HepG2 (cell line): ENCODE measurements around the gene GPC6. TPM values are rescaled to one million over a fixed set of nuclear protein-coding genes. Genes with fewer than 3 reads are reported as not detected.

Experiments
- ATAC-seq: fragments of 200-7000 bp; cut with Tn5 transposase; 3 replicates; pipeline ENCODE4 v1.9.1; 2020; ENCODE audit warnings: mild to moderate bottlenecking, moderate library complexity
- BruUV-seq: library from RNA; stranded (reverse); fragments of 400-500 nt; replicated peaks from 2 replicates; lab custom pipeline; 2021; lab: Mats Ljungman, UMichigan
- CTCF ChIA-PET: fragments of 300-600 bp; formaldehyde crosslinking; extraction: SDS; loops from one replicate; lab custom pipeline; 2021; ENCODE audit warnings: low total read pairs, inconsistent platforms, low intra/inter-chr PET ratio; lab: Yijun Ruan, JAX
- POLR2A ChIA-PET: fragments of 350-600 bp; sonication (Branson Sonifier 250); formaldehyde crosslinking; loops from one replicate; lab custom pipeline; 2020; ENCODE audit warnings: antibody characterized with exemption, inconsistent platforms; lab: Yijun Ruan, JAX
- DNase-seq: peaks from one replicate; pipeline ENCODE4 v3.0.0-alpha.2; 2015; ENCODE audit warnings: low spot score
- FAIRE-seq: peaks from 3 replicates; lab custom pipeline; 2011; peaks lifted over from hg19 to GRCh38; lab: Jason Lieb, UNC
- H2AFZ ChIP-seq: one replicate; pipeline ENCODE4 v1.6.1; 2011; ENCODE audit warnings: low read length, inconsistent platforms
- H3K27ac ChIP-seq: fragments of 300-600 bp; 3 replicates; pipeline ENCODE4 v1.8.0; 2011; ENCODE audit warnings: mixed run types, mild to moderate bottlenecking, mixed read lengths, low read length, inconsistent platforms; ENCODE audit not compliant: insufficient read depth; ENCODE audit errors: extremely low read length
- H3K27me3 ChIP-seq, 2 experiments: fragments of 200-600 bp in 1 of 2; 2 replicates in 1 of 2; 3 replicates in 1 of 2; pipeline versions ENCODE4 v1.6.0 to v1.8.0; 2011; ENCODE audit warnings: low read length in 2 of 2, mild to moderate bottlenecking in 2 of 2, moderate library complexity in 2 of 2, inconsistent platforms in 1 of 2; ENCODE audit not compliant: insufficient read depth in 2 of 2, control insufficient read depth in 1 of 2
- H3K36me3 ChIP-seq, 2 experiments: fragments of 200-600 bp in 1 of 2; replicated peaks in 1 of 2; 2 replicates in 1 of 2; 3 replicates in 1 of 2; pipeline versions ENCODE4 v1.5.1 to v1.8.0; 2011; ENCODE audit warnings: low read length in 2 of 2, inconsistent platforms in 1 of 2; ENCODE audit not compliant: insufficient read depth in 2 of 2, control insufficient read depth in 1 of 2
- H3K4me1 ChIP-seq: 2 replicates; pipeline ENCODE4 v1.5.1; 2012; ENCODE audit warnings: low read length, inconsistent platforms; ENCODE audit not compliant: insufficient read depth
- H3K4me2 ChIP-seq: 2 replicates; pipeline ENCODE4 v1.6.0; 2011; ENCODE audit warnings: low read depth, low read length, inconsistent platforms
- H3K4me3 ChIP-seq, 3 experiments: fragments of 200-600 bp in 1 of 3; sonication (generic), shearing (Covaris generic) in 1 of 3; replicated peaks in 1 of 3; 2 replicates each; pipeline ENCODE4 v1.5.1; 2011 to 2016; ENCODE audit warnings: low read length in 3 of 3, inconsistent platforms in 2 of 3, low read depth in 2 of 3, mild to moderate bottlenecking in 2 of 3, control low read depth in 1 of 3, mixed read lengths in 1 of 3; ENCODE audit not compliant: insufficient read depth in 1 of 3
- H3K79me2 ChIP-seq: one replicate; pipeline ENCODE4 v1.6.1; 2011; ENCODE audit warnings: low read length, inconsistent platforms; ENCODE audit not compliant: insufficient read depth
- H3K9ac ChIP-seq: 2 replicates; pipeline ENCODE4 v1.6.0; 2011; ENCODE audit warnings: mild to moderate bottlenecking, low read depth, low read length, inconsistent platforms; ENCODE audit not compliant: insufficient read depth
- H3K9me3 ChIP-seq: 2 replicates; pipeline ENCODE4 v1.5.1; 2012; ENCODE audit warnings: mild to moderate bottlenecking, low read length
- H4K20me1 ChIP-seq: 2 replicates; pipeline ENCODE4 v1.6.0; 2011; ENCODE audit warnings: inconsistent platforms, mild to moderate bottlenecking, low read length, moderate library complexity; ENCODE audit not compliant: insufficient read depth
- CEBPB ChIP-seq: IDR thresholded peaks from 2 replicates; pipeline ENCODE4 v1.6.1; 2011; ENCODE audit warnings: low read depth, low read length, improper control_type of control experiment, borderline replicate concordance
- CEBPG ChIP-seq: IDR thresholded peaks from 2 replicates; pipeline ENCODE4 v1.6.1; 2016
- NFE2L2 ChIP-seq: fragments of 150-350 bp; IDR thresholded peaks from 2 replicates; pipeline ENCODE4 v1.6.1; 2014; ENCODE audit warnings: low read length
- ZFY ChIP-seq: sonication (generic); formaldehyde crosslinking; IDR thresholded peaks from 2 replicates; pipeline ENCODE4 v1.4.0; 2020; ENCODE audit warnings: missing genetic modification reagents
- ZKSCAN1 ChIP-seq: fragments of 150-350 bp; IDR thresholded peaks from 2 replicates; pipeline ENCODE4 v1.6.1; 2014; ENCODE audit warnings: low read length
- WGBS: methylation state at CpG from one replicate; pipeline ENCODE4 v1.1.6; 2017; ENCODE audit warnings: low lambda C conversion rate; 5-methylcytosine and 5-hydroxymethylcytosine counted together
- in situ Hi-C: cut with HindIII; loops from 2 replicates; pipeline ENCODE4 v1.10.0; 2017; ENCODE audit warnings: low pct_unique_long_range_greater_than_20kb; ENCODE audit not compliant: extremely low pct_ligation_motif_present
- intact Hi-C: fragments of 100-400 bp; cut with micrococcal nuclease; formaldehyde crosslinking; loops from one replicate; pipeline ENCODE4 v1.10.0; 2022; ENCODE audit not compliant: unreplicated experiment
- polyA plus RNA-seq, 8 experiments: library from polyadenylated mRNA; depleted of rRNA in 3 of 8; stranded (reverse) in 7 of 8; unstranded in 1 of 8; fragments of >200 nt; fragmentation: Illumina TruSeq in 4 of 8; extraction: Trizol in 4 of 8; gene quantifications; 2 replicates each; pipeline versions ENCODE4 v1.2.1 to v1.2.3, GENCODE V29; 2011 to 2016; ENCODE audit warnings: low read depth in 4 of 8, missing spikeins in 1 of 8, mixed read lengths in 1 of 8; ENCODE audit not compliant: insufficient read depth in 1 of 8
- total RNA-seq, 5 experiments: library from RNA; depleted of rRNA; stranded (reverse); fragments of >200 nt; fragmentation: Illumina TruSeq; extraction: Trizol; gene quantifications; 2 replicates each; pipeline ENCODE4 v1.2.3, GENCODE V29; 2016; ENCODE audit warnings: low read depth in 1 of 5
- TF ChIP-seq, protein P1 (sequence below): sonication (generic); formaldehyde crosslinking; IDR thresholded peaks from 2 replicates; pipeline ENCODE4 v1.4.0; 2020; ENCODE audit warnings: missing genetic modification reagents
- TF ChIP-seq, protein P2 (sequence below): sonication (generic); formaldehyde crosslinking; IDR thresholded peaks from 2 replicates; pipeline ENCODE4 v1.5.0; 2020; ENCODE audit warnings: missing genetic modification reagents, mild to moderate bottlenecking, borderline replicate concordance

GPC6 gene
- total and polyA plus RNA-seq, 2 of the 13 experiments (the other 11 are each of a cell fraction or from before 2014, with no cell fraction given), result 24.5 to 33.9 TPM

DNA sequence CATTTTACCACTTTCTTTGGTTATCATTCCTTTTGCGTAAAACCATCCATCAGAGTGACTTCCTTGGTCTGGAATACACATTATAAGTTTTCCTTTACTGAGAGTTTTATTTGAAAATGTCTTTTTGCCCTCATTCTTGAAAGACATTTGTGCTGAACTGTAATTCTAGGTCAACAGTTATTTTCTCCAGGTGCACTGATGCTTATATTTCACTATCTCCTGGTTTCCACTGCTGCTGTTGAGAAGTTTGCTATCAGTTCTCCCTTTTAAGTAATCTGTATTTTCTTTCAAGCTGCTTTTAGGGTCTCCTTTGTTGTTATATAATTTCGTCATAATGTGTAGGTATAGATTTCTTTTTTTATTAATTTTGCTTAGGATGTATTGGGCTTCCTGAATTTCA, 1092.9 kb downstream of the GPC6 start:
- ATAC-seq (no peak), FAIRE-seq (no peak)
- in situ Hi-C loops, result no loop called here
- ChIA-PET POLR2A (no interaction called here), CTCF (no interaction called here)
- Histone ChIP-seq H3K4me3 (no peak overlapping the region), H2AFZ (no peak overlapping the region)
- TF ChIP-seq NFE2L2 (no peak), ZFY (CRISPR knock-in tag) (no peak), ZKSCAN1 (no peak)
- TF ChIP-seq, protein P1, sequence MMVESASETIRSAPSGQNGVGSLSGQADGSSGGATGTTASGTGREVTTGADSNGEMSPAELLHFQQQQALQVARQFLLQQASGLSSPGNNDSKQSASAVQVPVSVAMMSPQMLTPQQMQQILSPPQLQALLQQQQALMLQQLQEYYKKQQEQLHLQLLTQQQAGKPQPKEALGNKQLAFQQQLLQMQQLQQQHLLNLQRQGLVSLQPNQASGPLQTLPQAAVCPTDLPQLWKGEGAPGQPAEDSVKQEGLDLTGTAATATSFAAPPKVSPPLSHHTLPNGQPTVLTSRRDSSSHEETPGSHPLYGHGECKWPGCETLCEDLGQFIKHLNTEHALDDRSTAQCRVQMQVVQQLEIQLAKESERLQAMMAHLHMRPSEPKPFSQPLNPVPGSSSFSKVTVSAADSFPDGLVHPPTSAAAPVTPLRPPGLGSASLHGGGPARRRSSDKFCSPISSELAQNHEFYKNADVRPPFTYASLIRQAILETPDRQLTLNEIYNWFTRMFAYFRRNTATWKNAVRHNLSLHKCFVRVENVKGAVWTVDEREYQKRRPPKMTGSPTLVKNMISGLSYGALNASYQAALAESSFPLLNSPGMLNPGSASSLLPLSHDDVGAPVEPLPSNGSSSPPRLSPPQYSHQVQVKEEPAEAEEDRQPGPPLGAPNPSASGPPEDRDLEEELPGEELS, result no peak
- TF ChIP-seq, all 625 proteins: peak for 0
- no TSS peak for BruUV-seq
- no peaks in the 10 kb centered on the region for H3K9me3 ChIP-seq
- 88% methylated on average over 2 of the region's 2 CpGs for WGBS
- H4K20me1 ChIP-seq, result no peaks in the 10 kb centered on the region
- no peaks in the 10 kb centered on the region for H3K79me2 ChIP-seq
- no peaks in the 10 kb centered on the region for H3K36me3 ChIP-seq
- no peaks in the 10 kb centered on the region for H3K4me1 ChIP-seq
- H3K27me3 ChIP-seq, result no peaks in the 10 kb centered on the region
- H3K9ac ChIP-seq, result no peak overlapping the region
- no peak for DNase-seq
- no peak overlapping the region for H3K27ac ChIP-seq
- intact Hi-C loops, result no loop called here
- H3K4me2 ChIP-seq, result no peak overlapping the region

DNA sequence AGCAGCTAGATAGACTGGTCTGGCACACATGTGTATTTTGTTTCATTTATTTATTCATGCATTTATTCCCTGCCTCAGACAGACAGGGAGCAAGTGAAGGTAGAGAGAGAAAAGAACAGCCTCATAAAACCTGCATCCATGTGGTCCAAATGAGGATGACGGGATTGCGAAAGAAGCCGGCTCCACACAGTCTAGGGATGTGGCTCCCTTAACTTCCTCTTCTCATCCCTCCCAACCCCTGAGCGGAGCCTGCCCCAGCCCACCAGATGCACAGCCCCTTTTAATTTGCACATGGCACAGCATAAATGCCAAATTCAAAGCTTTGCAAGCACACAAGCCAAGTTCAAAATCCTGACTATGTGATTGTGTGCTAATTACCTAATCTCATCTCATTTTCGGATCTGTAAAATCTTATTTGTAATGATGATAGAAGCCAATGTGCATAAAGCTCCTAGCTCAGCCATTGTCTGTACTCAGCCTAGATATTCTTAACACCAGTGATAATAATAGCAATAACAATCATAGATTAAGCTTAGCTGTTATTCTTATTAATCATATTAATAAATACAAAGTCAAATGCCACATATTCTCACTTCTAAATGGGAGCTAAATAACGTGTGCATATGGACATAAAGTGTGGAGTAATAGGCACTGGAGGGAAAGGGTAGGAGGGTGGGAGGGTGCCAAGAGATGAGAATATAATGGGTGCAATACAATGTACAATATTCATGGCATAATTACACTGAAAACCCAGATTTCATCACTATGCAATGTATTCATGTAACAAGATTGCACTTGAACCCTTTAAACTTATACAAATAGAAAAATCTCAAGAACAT, 1096.5 kb downstream of the GPC6 start:
- POLR2A ChIA-PET, result interaction anchor here (0.6 kb wide), 1 partner anchor 20 kb away, joined by 4 read pairs; no protein-coding TSS in a partner anchor
- Histone ChIP-seq H3K27ac (no peak overlapping the region), H4K20me1 (no peaks in the 10 kb centered on the region), H3K4me3 (no peak overlapping the region), H3K27me3 (no peaks in the 10 kb centered on the region), H3K9me3 (no peaks in the 10 kb centered on the region), H2AFZ (no peak overlapping the region), H3K79me2 (no peaks in the 10 kb centered on the region), H3K9ac (no peak overlapping the region), H3K4me2 (no peak overlapping the region), H3K4me1 (no peaks in the 10 kb centered on the region), H3K36me3 (no peaks in the 10 kb centered on the region)
- DNase-seq (no peak), ATAC-seq (no peak), FAIRE-seq (no peak)
- BruUV-seq, result no TSS peak
- peak; percentile 40; the same call in 1 of the 2 replicates for TF ChIP-seq CEBPG
- TF ChIP-seq, protein P2, sequence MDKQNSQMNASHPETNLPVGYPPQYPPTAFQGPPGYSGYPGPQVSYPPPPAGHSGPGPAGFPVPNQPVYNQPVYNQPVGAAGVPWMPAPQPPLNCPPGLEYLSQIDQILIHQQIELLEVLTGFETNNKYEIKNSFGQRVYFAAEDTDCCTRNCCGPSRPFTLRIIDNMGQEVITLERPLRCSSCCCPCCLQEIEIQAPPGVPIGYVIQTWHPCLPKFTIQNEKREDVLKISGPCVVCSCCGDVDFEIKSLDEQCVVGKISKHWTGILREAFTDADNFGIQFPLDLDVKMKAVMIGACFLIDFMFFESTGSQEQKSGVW, result no peak
- peak; percentile 76 for TF ChIP-seq CEBPB
- 93% methylated on average over 6 of the region's 6 CpGs for WGBS
- in situ Hi-C loops, result no loop called here
- intact Hi-C loops, result no loop called here
- CTCF ChIA-PET, result no interaction called here
